ENCODE measurements around the gene LRRC63. TPM values are rescaled to one million over a fixed set of nuclear protein-coding genes. Genes with fewer than 3 reads are reported as not detected.

Gene LRRC63
- total RNA-seq (ENCODE audit: low replicate concordance) = under 0.01 TPM in 1 of 2 replicates, not detected in the other

DNA sequence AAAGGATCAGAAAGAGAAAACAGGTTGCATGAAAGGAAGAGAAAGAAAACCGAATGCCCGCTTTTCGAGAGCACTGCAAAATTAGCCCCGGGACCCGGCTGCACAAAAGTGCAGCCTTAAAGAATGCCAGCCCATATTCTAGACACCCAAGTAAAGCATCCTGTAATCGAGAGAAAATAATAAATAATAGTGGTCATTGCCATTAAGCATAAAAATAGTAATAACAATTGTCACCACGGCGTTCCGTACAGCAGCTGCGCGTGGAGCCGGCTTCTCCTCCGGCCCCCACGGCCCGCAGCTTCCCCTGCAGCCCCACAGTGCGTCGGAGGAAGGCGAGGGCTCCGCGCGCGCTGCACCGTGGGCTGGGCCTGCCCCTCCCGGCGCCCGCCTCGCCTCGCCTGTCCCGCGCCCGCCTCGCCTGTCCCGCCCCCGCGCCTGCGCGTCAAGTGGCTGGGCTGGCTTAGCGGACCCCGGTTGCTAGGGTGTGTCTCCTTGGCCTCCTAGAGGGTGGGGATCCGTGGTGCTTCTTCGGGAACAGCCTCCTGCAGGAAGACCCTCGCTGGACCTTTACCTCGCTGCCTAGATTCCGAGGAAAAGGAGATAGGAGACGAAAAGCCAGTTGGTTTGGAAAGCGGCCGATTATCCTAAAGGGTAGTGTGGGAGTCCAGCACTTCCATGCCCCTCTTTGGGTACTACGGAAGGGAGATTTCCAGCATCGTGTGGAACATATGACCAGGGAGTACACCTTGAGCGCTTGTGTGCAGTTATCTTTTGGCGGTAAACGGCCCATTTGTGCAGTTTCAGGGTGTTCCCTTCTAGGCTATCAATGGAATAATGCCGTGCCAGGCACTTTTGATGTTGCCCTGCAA lies at the start of gene LRRC63:
LRRC63 (plus strand) TSS at position 446 of the 869 bp plus-strand sequence. CDS start 1,107 bp downstream, outside the sequence.

DNA sequence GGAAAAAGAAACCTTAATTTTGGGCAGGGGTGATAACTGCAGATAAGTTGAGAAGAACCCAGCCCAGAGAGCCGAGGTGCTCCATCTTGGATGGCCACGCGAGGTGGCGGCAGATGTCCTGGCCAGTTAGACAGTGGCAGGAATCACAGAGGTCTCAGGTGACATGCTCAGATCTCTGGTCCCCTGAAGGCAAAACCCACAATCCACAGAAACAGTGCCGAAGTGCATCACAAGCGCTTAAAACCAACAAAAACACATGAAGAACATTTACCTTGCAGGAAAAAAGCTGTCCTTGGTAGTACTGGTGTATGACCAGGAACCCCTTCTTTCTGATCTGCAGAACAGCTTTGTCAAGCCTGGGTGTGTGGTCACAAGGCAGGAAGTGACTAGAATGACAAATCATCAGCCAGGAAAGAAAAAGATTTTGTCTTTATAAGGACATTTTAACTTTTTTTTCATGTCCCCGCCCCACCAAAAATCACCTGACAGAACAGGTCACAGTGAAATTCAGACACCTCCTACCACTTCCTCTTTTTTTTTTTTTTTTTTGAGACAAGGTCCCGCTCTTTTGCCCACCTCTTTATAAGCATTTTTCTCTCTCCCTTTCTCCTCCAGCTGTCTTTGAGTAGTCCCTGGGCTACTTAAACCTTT lies 29.8 kb upstream of the LRRC63 start, which contains the start of gene LCP1:
LCP1 (minus strand) TSS at position 338 of the 651 bp plus-strand sequence. CDS start 22,515 bp downstream, outside the sequence.

Other genes with a start within 250 kb of the LRRC63 start
- gene ZC3H13, start 159.2 kb upstream of the LRRC63 start, total RNA-seq (ENCODE audit: low replicate concordance) = 10.2 and 11.3 TPM in 2 replicates
- not detected in 2 replicates for gene CPB2, start 106.9 kb upstream of the LRRC63 start, total RNA-seq (ENCODE audit: low replicate concordance)
- 1.2 TPM in 1 of 2 replicates, not detected in the other for gene LCP1, start 29.8 kb upstream of the LRRC63 start, total RNA-seq (ENCODE audit: low replicate concordance)
- gene RUBCNL, start 175.3 kb downstream of the LRRC63 start, total RNA-seq (ENCODE audit: low replicate concordance) = 0.08 and 18.5 TPM in 2 replicates

Measured in smooth muscle cell of the coronary artery (primary cell).